GM21447 (cell line): Measurements from ENCODE around the gene KIAA0513.

Source experiments
- ATAC-seq: cut with Tn5 transposase; IDR thresholded peaks from one replicate; pipeline ENCODE4 v1.9.1; 2021; ENCODE audit not compliant: unreplicated experiment

Gene KIAA0513

GRCh38 chr16:85128079-85128837, 100.7 kb downstream of the KIAA0513 start:
- no peak for ATAC-seq

DNA sequence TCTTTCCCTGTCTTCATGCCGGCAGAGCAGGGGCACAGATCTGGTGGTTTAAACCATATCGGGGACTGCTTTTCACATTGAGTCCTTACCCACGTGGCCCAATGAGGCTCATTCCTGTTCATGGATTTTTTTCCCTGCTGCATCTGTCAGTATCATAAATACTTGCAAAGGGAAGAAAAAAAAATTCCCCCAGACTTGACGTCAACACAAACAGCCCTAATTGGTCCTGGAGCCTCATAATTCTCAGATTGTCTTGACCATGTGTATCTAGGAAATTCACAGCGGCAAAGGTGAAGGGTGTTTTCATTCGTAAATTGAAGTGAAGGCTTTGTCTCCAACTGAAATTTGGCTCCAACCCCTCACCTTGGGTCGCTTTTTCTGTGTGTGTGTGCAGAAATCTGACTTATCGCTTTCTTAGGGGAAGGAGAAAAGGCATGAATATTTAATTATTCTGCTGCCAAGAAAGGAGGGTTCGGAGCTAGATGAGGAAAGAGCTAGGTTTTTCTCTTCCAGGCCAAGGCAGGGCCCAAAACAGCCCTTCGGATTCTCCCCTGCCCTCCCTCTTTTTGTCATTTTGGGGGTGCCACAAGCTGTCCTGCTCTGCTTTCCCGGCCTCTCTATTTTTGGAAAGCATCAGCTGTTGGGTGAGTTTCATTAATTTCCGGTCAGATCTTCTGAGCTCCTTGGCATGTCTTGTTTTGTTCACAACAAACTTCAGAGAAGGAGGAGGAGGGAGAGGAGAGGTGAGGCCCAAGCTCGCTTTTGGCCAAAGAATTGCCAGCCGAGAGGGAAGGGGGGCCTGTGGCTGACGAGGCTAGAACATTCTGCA, 102.5 kb downstream of the KIAA0513 start:
- no peak for ATAC-seq

- no peak for ATAC-seq
These were observed 103.1 kb downstream of the KIAA0513 start for GRCh38 chr16:85130705-85131028.

- no peak for ATAC-seq
These were observed 105.1 kb downstream of the KIAA0513 start for GRCh38 chr16:85132456-85133289.

DNA sequence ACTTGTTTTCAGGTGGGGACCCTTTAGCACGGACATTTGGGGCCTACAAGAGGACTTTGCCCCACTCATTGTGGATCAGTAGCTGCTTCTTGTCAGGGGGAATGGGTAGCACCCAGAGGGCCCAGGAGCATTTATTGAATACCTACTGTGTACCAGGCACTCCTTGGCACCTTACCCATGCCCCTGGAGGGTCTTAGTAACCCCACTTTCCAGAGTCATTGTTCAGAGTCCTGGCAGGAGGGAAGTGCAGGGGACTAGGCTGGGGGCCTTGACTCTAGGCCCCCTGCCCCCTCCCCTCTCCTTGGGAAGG, 105.7 kb downstream of the KIAA0513 start:
- no peak for ATAC-seq

DNA sequence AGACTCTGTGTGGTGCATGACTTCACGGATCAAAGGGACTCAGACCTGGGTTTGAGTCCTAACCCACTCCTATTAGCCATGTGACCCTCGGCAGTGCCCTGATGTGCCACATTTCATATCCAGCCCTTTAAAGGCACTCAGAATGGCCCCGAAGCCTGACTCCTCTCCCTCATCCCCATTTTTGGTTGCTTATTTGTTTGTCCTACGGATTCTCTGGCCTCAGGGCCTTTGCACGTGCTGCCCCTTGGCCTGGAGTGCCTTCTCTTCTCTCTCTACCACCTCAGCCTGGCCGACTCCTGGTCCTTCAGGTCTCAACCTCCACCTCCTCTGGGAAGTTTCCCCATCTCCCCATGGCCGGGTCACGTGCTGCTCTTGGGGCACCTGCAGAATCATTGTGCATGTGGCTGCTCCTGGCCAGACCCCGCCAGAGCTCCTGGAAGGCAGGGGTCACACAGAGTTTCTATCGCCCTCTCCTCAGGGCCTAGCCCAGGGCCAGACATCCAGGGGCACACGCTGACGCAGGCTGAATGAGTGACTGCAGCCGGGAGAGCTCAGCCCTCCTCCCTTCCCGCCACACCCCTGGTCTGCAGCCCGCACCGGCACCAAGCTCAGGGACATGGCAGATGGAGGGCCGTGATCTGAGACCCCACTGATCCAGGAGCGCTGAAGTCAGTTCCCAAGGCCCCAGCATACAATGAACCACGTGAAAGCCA, 106.6 kb downstream of the KIAA0513 start:
- no peak for ATAC-seq

- ATAC-seq = no peak
These were observed 107.2 kb downstream of the KIAA0513 start for GRCh38 chr16:85134789-85135142.

- no peak for ATAC-seq
These were observed 108.7 kb downstream of the KIAA0513 start for GRCh38 chr16:85136213-85136701.

- ATAC-seq = no peak
These were observed 109.2 kb downstream of the KIAA0513 start for GRCh38 chr16:85136702-85137322.

DNA sequence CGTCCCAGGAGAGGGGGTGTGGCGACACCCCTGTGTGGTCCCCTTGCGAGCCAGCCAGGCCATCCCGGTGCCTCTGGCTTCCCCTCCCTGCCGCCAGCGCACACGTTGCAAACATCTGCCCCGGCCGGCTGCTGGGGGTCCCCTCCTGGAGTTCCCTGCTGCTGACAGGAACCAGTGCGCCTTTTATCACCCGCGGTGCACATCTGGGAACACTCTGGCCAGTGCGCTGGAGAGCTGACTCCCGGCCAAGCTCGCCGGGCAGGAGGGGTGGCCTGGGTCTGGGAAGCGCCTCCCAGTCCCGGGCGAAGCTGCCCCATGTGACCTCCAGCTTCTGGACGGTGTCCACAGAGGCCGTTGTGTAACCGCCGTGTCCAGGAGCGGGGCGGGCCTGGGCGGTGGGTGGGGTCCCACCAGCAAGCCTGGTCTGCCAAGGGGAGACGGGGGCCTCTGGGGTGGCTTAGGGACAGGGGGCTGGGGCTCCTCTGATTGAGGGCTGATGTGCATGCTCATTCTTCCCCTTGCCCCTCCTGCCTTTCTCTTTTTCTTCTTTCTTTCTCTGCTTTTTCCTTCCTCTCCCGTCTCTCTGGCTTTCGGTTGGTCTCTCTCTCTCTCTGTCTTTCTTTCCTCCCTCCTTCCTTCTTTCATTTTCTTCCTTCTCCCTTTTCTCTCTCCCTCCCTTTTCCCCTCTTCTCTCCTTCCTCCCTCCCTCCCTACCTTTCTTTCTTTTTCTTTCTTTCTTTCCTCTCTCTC, 109.9 kb downstream of the KIAA0513 start:
- ATAC-seq = no peak

- ATAC-seq = no peak
These were observed 110.7 kb downstream of the KIAA0513 start for GRCh38 chr16:85138073-85138824.

- no peak for ATAC-seq
These were observed 111.4 kb downstream of the KIAA0513 start for GRCh38 chr16:85138825-85139627.

DNA sequence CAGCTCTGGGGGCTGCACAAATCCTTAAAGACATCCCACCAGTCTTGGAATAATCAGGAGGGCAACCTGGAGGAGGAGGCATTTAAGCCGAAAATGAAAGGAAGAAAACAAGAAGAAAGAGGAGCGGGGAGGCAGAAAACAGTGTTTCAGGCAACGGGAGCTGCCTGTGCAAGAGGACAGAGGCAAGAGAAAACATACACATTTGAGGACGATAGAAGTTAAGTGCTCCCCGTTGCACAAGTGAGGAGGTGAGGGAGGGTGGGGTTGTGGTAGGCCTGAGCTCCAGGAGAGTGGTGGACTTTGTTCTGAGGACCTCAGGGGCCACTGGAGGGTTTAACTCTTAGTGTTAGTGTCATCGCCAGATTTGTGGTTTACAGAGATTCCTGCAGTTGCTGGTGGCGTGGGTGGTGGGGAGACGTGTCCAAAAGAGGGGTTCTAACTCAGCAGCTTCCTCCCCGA, 112.3 kb downstream of the KIAA0513 start:
- ATAC-seq = no peak

DNA sequence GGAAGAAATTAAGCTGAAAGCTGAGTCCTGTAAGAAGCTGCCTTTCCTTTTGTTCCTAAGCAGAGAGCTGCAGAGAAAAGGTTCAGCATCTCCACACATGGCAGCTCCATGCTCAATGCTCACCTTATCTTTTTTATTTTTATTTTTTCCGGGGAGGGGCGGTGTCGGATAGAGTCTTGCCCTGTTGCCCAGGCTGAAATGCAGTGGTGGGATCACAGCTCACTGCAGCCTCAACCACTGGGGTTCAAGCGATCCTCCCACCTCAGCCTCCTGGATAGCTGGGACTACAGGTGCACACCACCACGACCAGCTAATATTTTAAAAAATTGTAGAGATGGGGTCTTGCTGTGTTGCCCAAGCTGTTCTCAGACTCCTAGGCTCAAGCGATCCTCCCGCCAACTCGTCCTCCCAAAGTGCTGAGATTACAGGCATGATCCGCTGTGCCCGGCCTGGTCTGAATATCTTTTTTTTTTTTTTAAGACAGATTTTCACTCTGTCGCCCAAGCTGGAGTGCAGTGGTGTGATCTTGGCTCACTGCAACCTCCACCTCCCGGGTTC, 112.9 kb downstream of the KIAA0513 start:
- no peak for ATAC-seq

GRCh38 chr16:85141491-85142128, 114.0 kb downstream of the KIAA0513 start:
- ATAC-seq = no peak

DNA sequence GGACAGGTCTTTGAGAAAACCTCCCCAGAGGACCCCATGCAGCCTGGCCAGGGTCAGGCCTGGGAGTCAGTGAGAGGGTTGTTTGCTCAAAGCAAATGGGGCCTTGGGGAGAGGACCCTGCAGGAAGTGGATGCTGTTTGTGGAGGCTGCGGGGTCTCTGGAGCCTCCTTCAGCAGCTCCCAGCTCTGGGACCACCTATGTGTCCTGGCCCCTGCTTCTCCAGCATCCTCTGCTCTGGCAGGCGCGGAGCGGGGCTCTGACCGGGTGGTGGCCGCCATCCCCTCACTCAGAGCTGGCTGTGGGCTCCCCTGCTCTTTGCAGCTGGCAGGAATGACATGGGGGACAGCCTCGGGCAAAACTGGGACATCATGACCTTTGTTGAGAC, 114.5 kb downstream of the KIAA0513 start:
- ATAC-seq = no peak

- ATAC-seq = no peak
These were observed 115.2 kb downstream of the KIAA0513 start for GRCh38 chr16:85142771-85143211.
